DLD1 (cell line): ENCODE results near the gene SLC29A4.

ENCODE experiments used
- in situ Hi-C: cut with HindIII; loops from 2 replicates; pipeline ENCODE4 v1.10.0; 2017; ENCODE audit warnings: low sequenced_read_pairs

Gene SLC29A4

GRCh38 chr7:5350600-5351385 is 68.0 kb downstream of the SLC29A4 start:
- in situ Hi-C loops: no loop called here

- in situ Hi-C loops: no loop called here
Observed at GRCh38 chr7:5351507-5352265, 68.9 kb downstream of the SLC29A4 start.

- in situ Hi-C loops: no loop called here
Observed at GRCh38 chr7:5352440-5353010, 69.8 kb downstream of the SLC29A4 start.

GRCh38 chr7:5354460-5355232 is 71.9 kb downstream of the SLC29A4 start:
- in situ Hi-C loops: no loop called here
